Activated CD4-positive, alpha-beta T cell treated with anti-CD3 and anti-CD28 coated beads, Interleukin-2, amount 10 ng/mL, durations not matched to agents 7 days and 5 days (primary cell): ENCODE measurements around the gene PEAR1. TPM values are rescaled to one million over a fixed set of nuclear protein-coding genes. Genes with fewer than 3 reads are reported as not detected.

ENCODE experiments used
- CTCF ChIA-PET: fragments of 350-600 bp; sonication (Branson Sonifier 250); formaldehyde crosslinking; loops from one replicate; lab custom pipeline; 2021; ENCODE audit warnings: antibody characterized with exemption; lab: Charles Lee
- POLR2A ChIA-PET: fragments of 350-600 bp; sonication (Branson Sonifier 250); formaldehyde crosslinking; loops from one replicate; lab custom pipeline; 2021; ENCODE audit warnings: antibody characterized with exemption; lab: Charles Lee
- DNase-seq: peaks from one replicate; pipeline ENCODE4 v3.0.0-alpha.2; 2020
- H3K27ac Mint-ChIP-seq: one replicate; pipeline ENCODE4 v1.8.0; 2021; ENCODE audit warnings: mild to moderate bottlenecking, moderate library complexity, mixed read lengths
- H3K27me3 Mint-ChIP-seq: one replicate; pipeline ENCODE4 v1.8.0; 2021; ENCODE audit warnings: mixed read lengths
- H3K36me3 Mint-ChIP-seq: one replicate; pipeline ENCODE4 v1.8.0; 2021; ENCODE audit warnings: low read depth, mixed read lengths
- H3K4me1 Mint-ChIP-seq: one replicate; pipeline ENCODE4 v1.8.0; 2021; ENCODE audit warnings: mixed read lengths
- H3K4me3 Mint-ChIP-seq: one replicate; pipeline ENCODE4 v1.8.0; 2021; ENCODE audit warnings: mild to moderate bottlenecking, moderate library complexity, mixed read lengths
- H3K9me3 Mint-ChIP-seq: one replicate; pipeline ENCODE4 v1.8.0; 2021; ENCODE audit warnings: mixed read lengths
- total RNA-seq, 2 experiments: library from RNA; stranded (reverse); gene quantifications; one replicate each; pipeline ENCODE4 v1.2.3, GENCODE V29; 2021

PEAR1 gene
- total RNA-seq, 2 experiments from 2014 or later: 0.07 to 0.15 TPM

DNA sequence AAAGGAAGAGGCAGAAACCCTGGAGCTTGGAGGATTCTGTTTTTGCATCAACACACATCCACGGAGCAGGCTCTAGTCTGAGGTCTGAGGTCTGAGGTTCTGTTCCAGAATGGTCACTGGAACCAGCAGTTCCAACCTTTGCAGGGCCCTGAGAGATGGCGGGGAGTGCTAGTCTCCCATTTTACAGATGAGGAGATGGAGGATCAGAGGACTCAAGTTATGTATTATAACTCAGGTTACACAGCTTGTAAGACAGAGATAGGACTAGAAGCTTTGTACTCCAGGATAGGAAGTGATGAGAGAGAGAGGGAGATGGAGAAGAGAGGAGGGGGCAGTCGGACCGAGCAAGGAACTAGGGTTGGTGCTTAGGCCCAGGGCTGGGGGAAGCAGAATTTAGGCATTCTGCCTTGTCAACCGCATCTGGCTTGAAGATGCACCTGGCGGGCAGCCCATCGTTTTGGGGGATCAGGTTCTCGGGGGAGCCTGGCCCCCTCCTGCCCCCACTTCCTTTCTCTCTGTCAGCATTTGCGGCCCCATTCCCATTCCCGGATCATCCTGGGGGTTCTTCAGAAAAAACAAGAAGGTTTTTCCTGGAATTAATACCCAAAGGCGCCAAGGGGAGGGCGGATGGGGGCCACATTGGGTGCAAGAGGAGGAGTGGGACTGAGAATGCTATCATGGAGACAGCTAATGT lies 5.6 kb downstream of the PEAR1 start:
- Mint-ChIP-seq H3K27me3 (peaks cover 21% of the 10 kb centered on the region), H3K4me3 (no peak overlapping the region), H3K36me3 (no peaks in the 10 kb centered on the region), H3K9me3 (no peaks in the 10 kb centered on the region), H3K27ac (no peak overlapping the region), H3K4me1 (peaks cover 14% of the 10 kb centered on the region)
- no peak for DNase-seq
- POLR2A ChIA-PET: no interaction called here
- CTCF ChIA-PET: interaction anchor here (0.7 to 2.1 kb wide), 8 partner anchors 9 to 288 kb away, joined by 3 to 10 read pairs (median 4); no protein-coding TSS in a partner anchor

DNA sequence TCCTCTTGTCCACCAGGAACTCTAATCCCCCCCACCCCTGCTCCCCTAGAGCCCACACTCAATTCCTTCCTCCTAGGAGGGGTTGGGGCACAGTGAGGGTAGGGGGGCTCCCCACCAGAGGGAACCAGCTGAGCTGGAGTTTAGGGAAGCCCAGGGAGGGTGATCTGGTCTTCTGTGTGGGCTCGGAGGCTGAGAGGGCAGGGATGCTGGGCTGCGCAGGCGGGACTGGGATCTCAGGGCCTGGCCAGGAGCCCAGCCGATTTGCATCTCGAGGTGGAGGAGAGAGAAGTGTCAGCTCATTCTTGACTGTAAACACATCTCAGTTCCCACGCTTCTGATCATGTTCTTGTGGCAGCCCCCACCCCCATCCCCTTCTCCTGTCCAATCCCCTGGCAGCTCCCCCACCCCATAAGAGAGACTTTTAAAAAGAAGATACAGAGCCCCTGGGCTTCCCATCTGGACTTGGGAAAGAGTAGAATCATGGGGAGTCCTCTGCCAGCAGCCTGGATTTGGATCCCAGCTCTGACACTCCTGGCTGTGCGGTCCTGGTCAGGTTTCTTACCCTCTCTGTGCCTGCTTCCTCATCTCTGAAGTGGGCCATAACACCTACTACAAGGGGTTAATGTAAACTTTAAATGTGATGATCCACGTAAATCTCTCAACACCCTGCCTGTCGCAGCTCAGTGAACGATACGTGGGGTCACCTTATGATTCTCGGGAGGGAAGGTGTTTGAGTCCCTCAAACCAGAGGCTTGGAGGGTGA lies 6.6 kb downstream of the PEAR1 start:
- no peak for DNase-seq
- POLR2A ChIA-PET: no interaction called here
- H3K36me3 Mint-ChIP-seq: no peaks in the 10 kb centered on the region
- H3K27ac Mint-ChIP-seq: peak overlapping the region; percentile 44
- peaks cover 14% of the 10 kb centered on the region for H3K27me3 Mint-ChIP-seq
- no peak overlapping the region for H3K4me3 Mint-ChIP-seq
- CTCF ChIA-PET: interaction anchor here (0.5 to 2.6 kb wide), 5 partner anchors 11 to 463 kb away, joined by 3 to 6 read pairs (median 3); no protein-coding TSS in a partner anchor
- no peaks in the 10 kb centered on the region for H3K9me3 Mint-ChIP-seq
- peaks cover 13% of the 10 kb centered on the region for H3K4me1 Mint-ChIP-seq

DNA sequence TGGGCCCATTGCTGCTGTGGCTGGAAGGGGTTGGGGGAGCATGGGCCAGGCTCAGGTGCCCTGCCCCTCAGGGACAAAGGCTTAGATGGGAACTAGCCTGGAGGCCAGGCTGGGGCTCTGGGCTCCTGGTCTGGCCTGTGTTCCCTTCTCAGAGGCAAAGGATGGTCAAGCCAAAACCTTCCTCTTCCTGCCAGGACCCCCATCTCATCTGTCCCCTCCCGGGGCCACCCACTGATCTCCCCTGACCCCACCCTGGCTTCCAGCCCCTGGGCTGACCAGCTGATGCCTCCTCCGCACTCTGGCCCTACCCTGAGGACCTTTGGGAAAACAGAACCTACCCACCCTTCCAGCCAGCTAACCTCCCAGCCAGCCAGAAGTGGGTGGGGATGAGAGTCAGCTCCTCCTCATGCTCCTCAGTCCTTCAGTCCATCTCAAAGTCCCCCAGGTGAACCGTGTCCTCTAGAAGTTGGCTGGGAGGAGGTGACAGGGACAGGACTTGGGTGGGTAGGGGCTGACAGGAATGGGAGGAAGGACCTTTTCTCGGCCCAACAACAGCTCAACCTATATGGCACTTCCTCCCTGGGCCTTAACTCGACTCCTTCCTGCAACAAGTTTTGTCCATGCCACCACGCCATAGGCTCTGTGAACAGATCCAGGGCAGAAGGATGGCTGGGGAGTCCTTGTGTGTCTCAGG lies 7.5 kb downstream of the PEAR1 start:
- CTCF ChIA-PET: interaction anchor here (1.3 to 2.6 kb wide), 2 partner anchors 10 to 16 kb away, joined by 6 to 7 read pairs; no protein-coding TSS in a partner anchor
- H3K27ac Mint-ChIP-seq: no peak overlapping the region
- no peaks in the 10 kb centered on the region for H3K36me3 Mint-ChIP-seq
- POLR2A ChIA-PET: no interaction called here
- DNase-seq: no peak
- H3K4me1 Mint-ChIP-seq: peaks cover 13% of the 10 kb centered on the region
- H3K9me3 Mint-ChIP-seq: no peaks in the 10 kb centered on the region
- H3K4me3 Mint-ChIP-seq: no peak overlapping the region
- H3K27me3 Mint-ChIP-seq: peaks cover 11% of the 10 kb centered on the region

DNA sequence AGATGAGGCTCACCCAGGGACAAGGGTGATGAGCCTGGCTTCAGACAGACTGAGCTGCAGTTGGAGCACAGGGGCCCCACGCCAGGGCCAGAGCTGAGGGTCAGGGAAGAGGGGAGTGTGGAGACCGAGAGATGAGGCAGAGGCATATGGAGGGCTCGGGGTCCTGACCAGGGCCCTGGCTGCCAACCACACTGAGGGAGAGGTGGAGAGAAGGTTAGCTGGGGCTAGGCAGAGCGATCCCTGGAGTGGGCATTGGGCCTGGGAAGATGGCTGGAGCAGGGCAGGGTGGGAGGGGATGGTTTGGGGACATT lies 8.0 kb downstream of the PEAR1 start:
- no peaks in the 10 kb centered on the region for H3K36me3 Mint-ChIP-seq
- POLR2A ChIA-PET: no interaction called here
- no peak for DNase-seq
- CTCF ChIA-PET: interaction anchor here (1.3 to 2.6 kb wide), 2 partner anchors 10 to 16 kb away, joined by 6 to 7 read pairs; no protein-coding TSS in a partner anchor
- H3K9me3 Mint-ChIP-seq: no peaks in the 10 kb centered on the region
- peaks cover 13% of the 10 kb centered on the region for H3K4me1 Mint-ChIP-seq
- H3K27me3 Mint-ChIP-seq: peaks cover 11% of the 10 kb centered on the region
- H3K4me3 Mint-ChIP-seq: no peak overlapping the region
- no peak overlapping the region for H3K27ac Mint-ChIP-seq

DNA sequence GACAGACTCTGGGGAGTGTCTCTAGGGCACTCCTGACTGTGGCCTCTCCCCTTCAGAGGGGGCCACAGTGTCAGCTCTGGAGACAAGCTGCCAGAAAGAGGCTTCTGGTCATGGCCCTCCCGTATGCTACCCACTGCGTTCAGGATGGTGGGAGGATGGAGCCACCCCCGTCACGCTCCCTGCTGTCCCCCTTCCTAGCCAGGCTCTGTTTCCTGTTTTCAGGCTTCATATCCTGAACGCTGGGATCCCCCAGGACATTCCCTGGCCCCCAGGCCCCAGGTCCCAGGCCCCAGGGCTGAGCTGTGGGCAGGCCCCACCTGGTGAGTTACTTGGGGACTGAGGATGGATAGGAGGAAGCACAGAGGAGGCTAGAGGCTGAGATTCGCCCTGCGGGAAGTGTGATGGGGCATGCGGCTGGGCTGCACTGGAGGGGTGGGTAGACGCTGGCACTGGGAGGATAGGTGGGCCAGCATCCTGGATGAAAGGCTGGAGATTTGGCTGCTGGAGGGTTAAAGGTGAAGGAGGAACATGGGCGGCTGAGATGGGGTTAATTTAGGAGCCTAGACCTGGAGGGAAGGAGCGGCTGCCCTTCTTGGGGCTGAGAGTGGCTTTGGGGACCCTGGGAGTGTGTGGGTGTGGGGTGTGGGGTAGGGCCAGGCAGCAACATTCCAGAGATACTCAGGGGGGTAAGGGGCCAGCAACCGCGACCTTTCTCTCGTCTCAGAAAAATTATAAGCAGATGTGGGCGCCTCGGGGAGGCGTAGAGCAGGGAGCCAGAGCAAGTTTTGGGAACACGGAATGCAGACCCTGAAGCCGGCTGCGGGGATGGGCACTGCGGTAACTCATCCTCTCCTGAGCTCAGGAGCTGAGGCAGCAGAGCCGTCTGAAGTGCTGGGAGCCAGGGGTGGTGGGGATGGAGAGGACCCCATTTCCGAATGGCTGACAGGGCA lies 8.7 kb downstream of the PEAR1 start:
- ChIA-PET CTCF (interaction anchor here (1.3 to 2.6 kb wide), 2 partner anchors 9 to 15 kb away, joined by 6 to 7 read pairs; no protein-coding TSS in a partner anchor), POLR2A (no interaction called here)
- Mint-ChIP-seq H3K27ac (no peak overlapping the region), H3K9me3 (no peaks in the 10 kb centered on the region), H3K36me3 (no peaks in the 10 kb centered on the region), H3K4me3 (no peak overlapping the region), H3K27me3 (peaks cover 11% of the 10 kb centered on the region), H3K4me1 (peaks cover 13% of the 10 kb centered on the region)
- no peak for DNase-seq

DNA sequence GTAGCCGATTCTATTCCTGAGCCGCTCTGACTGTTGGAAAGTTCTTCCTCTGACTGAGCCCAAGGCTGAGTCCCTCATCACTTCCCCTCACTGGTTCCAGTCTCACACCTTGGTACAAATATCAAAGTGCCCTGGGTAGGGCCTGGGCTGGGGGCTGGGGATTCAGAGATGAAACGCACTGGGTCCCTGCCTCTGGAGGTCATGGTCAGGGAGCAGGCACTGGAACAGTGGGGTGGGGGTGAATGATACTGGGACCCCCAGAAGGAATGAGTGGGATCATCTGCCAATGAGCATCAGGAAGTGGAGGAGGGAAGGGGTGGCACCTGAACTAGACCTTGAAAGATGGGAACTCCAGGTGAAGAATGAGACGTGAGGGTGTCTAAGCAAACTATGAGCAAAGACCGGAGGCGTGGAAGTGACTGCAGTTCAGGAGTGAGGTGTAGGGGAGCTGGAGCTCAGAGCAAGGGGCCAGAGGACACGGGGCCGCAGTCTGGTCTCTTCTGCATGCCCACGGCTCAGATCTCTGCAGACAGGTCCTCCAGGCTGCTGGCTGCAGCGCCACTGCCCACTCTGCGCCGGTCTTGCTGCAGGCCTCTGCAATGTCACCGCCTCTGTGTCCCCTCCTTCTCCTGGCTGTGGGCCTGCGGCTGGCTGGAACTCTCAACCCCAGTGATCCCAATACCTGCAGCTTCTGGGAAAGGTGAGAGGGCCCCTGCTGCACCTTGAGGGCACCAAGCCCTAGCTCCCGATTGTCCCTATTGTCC lies 10.0 kb downstream of the PEAR1 start:
- DNase-seq: no peak
- Mint-ChIP-seq H3K36me3 (no peaks in the 10 kb centered on the region), H3K27me3 (peaks cover 9% of the 10 kb centered on the region), H3K27ac (no peak overlapping the region), H3K4me3 (no peak overlapping the region), H3K4me1 (peaks cover 3% of the 10 kb centered on the region), H3K9me3 (no peaks in the 10 kb centered on the region)
- ChIA-PET CTCF (interaction anchor here (1.0 kb wide), 1 partner anchor 17 kb away, joined by 3 read pairs; the partner anchor contains the start of gene LRRC71), POLR2A (no interaction called here)

DNA sequence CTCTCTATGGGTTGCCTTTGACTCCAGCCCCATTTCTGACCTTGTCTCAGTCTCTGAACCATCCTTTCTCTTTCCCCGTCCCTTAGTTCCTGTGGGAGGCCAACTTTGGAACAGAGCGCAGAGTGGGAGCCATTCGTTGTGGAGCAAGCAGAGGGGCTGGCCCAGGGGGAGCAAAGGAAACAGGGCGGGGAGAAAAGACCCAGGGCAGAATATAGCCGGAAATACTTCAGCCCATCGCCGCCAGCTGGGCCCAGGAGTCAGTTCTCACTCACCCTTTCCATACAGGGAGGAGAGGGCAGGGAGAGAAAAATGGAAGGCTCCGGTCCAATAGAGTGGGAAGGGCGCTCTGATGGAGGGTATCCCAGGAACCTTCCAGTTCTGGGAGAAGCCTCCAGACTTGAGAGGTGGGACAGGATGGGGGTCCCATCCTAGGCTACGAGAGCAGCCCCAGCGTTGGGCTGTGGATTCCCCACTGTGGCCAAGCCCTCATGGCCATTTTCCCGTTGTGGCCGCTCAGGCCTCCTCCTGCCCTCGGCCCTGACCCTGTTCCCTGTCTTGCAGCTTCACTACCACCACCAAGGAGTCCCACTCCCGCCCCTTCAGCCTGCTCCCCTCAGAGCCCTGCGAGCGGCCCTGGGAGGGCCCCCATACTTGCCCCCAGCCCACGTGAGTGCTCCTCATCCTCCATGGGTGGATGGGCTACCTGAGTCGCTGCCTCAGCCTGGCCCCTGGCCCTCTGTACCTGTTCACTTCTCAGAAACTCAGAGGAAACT lies 10.9 kb downstream of the PEAR1 start:
- Mint-ChIP-seq H3K4me3 (no peak overlapping the region), H3K4me1 (no peaks in the 10 kb centered on the region), H3K27me3 (peaks cover 4% of the 10 kb centered on the region), H3K9me3 (no peaks in the 10 kb centered on the region), H3K27ac (no peak overlapping the region), H3K36me3 (no peaks in the 10 kb centered on the region)
- CTCF ChIA-PET: interaction anchor here (1.0 kb wide), 1 partner anchor 16 kb away, joined by 3 read pairs; the partner anchor contains the start of gene LRRC71
- POLR2A ChIA-PET: no interaction called here
- DNase-seq: no peak

DNA sequence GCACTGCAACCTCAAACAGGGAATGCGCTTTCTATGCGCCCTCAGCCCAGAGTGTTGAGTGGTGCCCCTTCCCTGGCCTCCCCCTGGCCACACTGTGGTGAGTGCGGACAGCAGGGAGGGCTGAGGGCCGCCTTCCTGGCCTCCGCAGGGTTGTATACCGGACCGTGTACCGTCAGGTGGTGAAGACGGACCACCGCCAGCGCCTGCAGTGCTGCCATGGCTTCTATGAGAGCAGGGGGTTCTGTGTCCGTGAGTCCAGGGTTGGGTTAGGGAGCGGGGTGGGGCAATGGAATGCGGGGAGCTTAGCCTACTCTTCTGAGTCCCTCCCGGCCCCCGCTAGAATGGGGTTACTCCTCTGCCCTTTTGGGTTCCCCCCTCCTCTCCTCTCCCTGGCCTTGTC lies 11.7 kb downstream of the PEAR1 start:
- Mint-ChIP-seq H3K4me1 (no peaks in the 10 kb centered on the region), H3K36me3 (no peaks in the 10 kb centered on the region), H3K9me3 (no peaks in the 10 kb centered on the region), H3K27ac (no peak overlapping the region), H3K4me3 (no peak overlapping the region), H3K27me3 (peaks cover 4% of the 10 kb centered on the region)
- DNase-seq: no peak
- CTCF ChIA-PET: no interaction called here
- POLR2A ChIA-PET: no interaction called here

DNA sequence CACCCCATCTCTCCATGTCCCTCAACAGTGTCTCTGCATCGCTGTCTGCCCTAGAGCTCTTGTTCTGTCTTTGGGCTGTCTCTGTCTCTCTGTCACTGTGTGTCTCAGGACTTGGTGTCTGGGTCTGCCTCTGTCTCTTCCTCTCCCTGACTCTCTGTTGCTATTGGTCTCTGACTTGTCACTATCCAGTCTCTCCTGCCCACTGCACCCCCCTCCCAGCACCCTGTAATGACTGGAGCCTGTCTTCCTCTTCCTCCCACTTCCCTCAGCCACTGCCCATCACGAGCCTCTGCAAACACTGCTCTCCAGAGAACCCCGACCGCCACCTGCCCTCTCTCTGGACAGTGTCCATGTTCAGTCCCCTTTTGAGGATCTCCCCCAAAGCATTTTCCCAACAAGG lies 12.1 kb downstream of the PEAR1 start:
- H3K4me1 Mint-ChIP-seq: peaks cover 1% of the 10 kb centered on the region
- no peak overlapping the region for H3K27ac Mint-ChIP-seq
- no peaks in the 10 kb centered on the region for H3K9me3 Mint-ChIP-seq
- H3K27me3 Mint-ChIP-seq: peaks cover 4% of the 10 kb centered on the region
- ChIA-PET POLR2A (no interaction called here), CTCF (no interaction called here)
- no peaks in the 10 kb centered on the region for H3K36me3 Mint-ChIP-seq
- no peak overlapping the region for H3K4me3 Mint-ChIP-seq
- DNase-seq: no peak

DNA sequence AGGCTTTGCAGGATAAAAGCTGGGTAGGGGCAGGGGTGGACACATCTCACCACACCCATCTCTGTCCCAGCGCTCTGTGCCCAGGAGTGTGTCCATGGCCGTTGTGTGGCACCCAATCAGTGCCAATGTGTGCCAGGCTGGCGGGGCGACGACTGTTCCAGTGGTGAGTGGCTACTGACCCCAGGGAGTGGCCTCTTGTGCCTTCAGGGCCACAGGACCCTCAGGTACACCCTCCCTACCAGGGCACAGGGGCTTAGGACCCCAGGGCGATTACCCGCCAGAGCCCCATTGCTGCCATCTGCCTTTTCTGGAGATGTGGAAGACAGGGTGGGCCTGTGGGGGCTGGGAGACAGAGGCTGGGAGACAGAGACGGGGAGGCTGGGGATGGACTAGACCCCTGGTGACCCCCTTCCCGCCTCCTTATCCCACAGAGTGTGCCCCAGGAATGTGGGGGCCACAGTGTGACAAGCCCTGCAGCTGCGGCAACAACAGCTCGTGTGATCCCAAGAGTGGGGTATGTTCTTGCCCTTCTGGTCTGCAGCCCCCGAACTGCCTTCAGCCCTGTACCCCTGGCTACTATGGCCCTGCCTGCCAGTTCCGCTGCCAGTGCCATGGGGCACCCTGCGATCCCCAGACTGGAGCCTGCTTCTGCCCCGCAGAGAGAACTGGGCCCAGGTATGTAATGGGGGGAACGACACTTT lies 12.8 kb downstream of the PEAR1 start:
- Mint-ChIP-seq H3K4me3 (no peak overlapping the region), H3K27me3 (peaks cover 6% of the 10 kb centered on the region), H3K4me1 (peaks cover 1% of the 10 kb centered on the region), H3K9me3 (no peaks in the 10 kb centered on the region), H3K27ac (no peak overlapping the region), H3K36me3 (no peaks in the 10 kb centered on the region)
- no peak for DNase-seq
- POLR2A ChIA-PET: no interaction called here
- CTCF ChIA-PET: no interaction called here

DNA sequence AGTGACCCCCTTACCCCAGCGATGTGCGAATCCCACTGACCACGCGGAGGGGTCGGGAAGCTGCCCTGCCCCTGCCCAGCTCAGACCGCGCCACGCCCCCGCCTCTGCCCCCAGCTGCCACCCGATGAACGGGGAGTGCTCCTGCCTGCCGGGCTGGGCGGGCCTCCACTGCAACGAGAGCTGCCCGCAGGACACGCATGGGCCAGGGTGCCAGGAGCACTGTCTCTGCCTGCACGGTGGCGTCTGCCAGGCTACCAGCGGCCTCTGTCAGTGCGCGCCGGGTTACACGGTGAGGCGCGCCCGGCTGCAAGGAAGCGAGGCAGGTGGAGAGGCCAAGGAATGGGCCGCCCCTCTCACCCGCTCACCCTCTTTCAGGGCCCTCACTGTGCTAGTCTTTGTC lies 15.0 kb downstream of the PEAR1 start:
- Mint-ChIP-seq H3K36me3 (no peaks in the 10 kb centered on the region), H3K4me1 (peaks cover 1% of the 10 kb centered on the region), H3K27ac (no peak overlapping the region), H3K9me3 (no peaks in the 10 kb centered on the region), H3K4me3 (no peak overlapping the region), H3K27me3 (peaks cover 4% of the 10 kb centered on the region)
- CTCF ChIA-PET: no interaction called here
- POLR2A ChIA-PET: no interaction called here
- no peak for DNase-seq
